Epithelial cell of proximal tubule (primary cell): ENCODE data around the gene PER2. TPM values are rescaled to one million over a fixed set of nuclear protein-coding genes. Genes with fewer than 3 reads are reported as not detected.

Source experiments
- DNase-seq: peaks from one replicate; pipeline ENCODE4 v3.0.0-alpha.2; 2011; ENCODE audit warnings: low read depth
- H3K4me3 ChIP-seq: 2 replicates; pipeline ENCODE4 v1.5.1; 2011; ENCODE audit warnings: low read depth, mild to moderate bottlenecking, low read length
- CTCF ChIP-seq: conservative IDR thresholded peaks from 2 replicates; pipeline ENCODE4 v1.5.1; 2012; ENCODE audit warnings: low read depth, mild to moderate bottlenecking, low read length
- total RNA-seq: library from RNA; depleted of rRNA; stranded (reverse); fragments of >200 nt; gene quantifications from 2 replicates; pipeline ENCODE4 v1.2.3, GENCODE V29; 2015

Gene PER2
- total RNA-seq, 1 donor from 2014 or later = 0.86 TPM

- no peak for TF ChIP-seq CTCF
- DNase-seq = no peak
- no peak overlapping the region for H3K4me3 ChIP-seq
These were observed 62.3 kb downstream of the PER2 start for GRCh38 chr2:238225911-238226697.

GRCh38 chr2:238225121-238225520 is 63.3 kb downstream of the PER2 start:
- DNase-seq = no peak
- TF ChIP-seq CTCF = no peak
- H3K4me3 ChIP-seq = no peak overlapping the region

- H3K4me3 ChIP-seq = no peak overlapping the region
- TF ChIP-seq CTCF = no peak
- no peak for DNase-seq
These were observed 63.9 kb downstream of the PER2 start for GRCh38 chr2:238224356-238225035.

- no peak for DNase-seq
- no peak overlapping the region for H3K4me3 ChIP-seq
These were observed 67.4 kb downstream of the PER2 start for GRCh38 chr2:238220892-238221521.

GRCh38 chr2:238220274-238220891 is 68.0 kb downstream of the PER2 start:
- DNase-seq = no peak
- H3K4me3 ChIP-seq = no peak overlapping the region
- TF ChIP-seq CTCF = no peak

More at GRCh38 chr2:238220892-238221521, 67.4 kb downstream of the PER2 start:
- no peak for TF ChIP-seq CTCF

- H3K4me3 ChIP-seq = no peak overlapping the region
- DNase-seq = no peak
- TF ChIP-seq CTCF = no peak
These were observed 71.7 kb downstream of the PER2 start for GRCh38 chr2:238216651-238217184.
